Measurements from ENCODE around the gene BAZ2A.

BAZ2A gene

DNA sequence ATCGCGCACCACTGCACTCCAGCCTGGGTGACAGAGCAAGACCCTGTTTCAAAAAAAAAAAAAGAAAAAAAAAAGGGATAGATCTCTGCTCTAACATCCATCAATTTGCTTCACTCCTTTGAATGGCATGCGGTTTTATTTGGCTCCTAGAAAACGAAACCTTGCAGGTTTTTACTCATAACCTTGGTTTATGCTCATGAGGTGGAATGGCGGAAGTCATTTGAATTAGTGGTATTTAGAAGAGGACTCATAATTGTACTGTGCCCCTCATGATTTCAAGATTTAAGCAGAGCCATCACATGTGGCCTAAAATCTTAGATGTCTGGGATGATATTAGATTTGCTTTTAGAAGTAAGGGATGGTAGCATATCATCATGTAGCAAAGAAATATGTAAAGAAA lies 79.1 kb downstream of the BAZ2A start:
- no peaks in the 10 kb centered on the region for H3K27me3 ChIP-seq (ENCODE audit: insufficient read depth, insufficient read length)
- H3K9ac ChIP-seq (ENCODE audit: insufficient read length, low read depth): no peak overlapping the region
- H3K4me3 ChIP-seq (ENCODE audit: insufficient read length, low read depth): no peak overlapping the region
- peaks cover 4% of the 10 kb centered on the region for H3K36me3 ChIP-seq (ENCODE audit: insufficient read depth, insufficient read length, low read length)
- TF ChIP-seq YY1 (IDR thresholded peaks at IDR 0.05; ENCODE audit: insufficient read depth, insufficient read length) (no peak), ZNF274 (IDR thresholded peaks at IDR 0.05; ENCODE audit: low read depth, low read length) (no peak), SUZ12 (IDR thresholded peaks at IDR 0.05; ENCODE audit: extremely low read depth, insufficient read depth, insufficient read length) (no peak)
- no peak for DNase-seq (ENCODE audit: low read depth, low spot score)
- H3K9me3 ChIP-seq (ENCODE audit: insufficient read depth, low read length): no peaks in the 10 kb centered on the region
- H3K4me1 ChIP-seq (ENCODE audit: insufficient read depth, insufficient read length): no peaks in the 10 kb centered on the region

DNA sequence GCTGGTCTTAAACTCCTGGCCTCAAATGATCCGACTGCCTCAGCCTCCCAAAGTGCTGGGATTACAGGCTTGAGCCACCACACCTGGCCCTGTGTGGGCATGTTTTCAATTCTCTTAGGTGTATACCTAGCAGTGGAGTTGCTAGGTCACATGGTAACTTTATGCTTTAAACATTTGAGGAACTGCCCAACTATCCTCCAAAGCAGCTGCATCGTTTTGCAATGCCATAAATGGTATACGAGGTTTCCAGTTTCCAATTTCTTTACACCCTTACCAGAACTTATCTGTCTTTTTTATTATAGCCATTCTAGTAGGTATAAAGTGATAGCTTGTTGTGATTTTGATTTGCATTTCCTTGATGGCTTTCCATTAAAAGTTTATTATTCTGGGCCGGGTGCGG lies 83.4 kb downstream of the BAZ2A start:
- TF ChIP-seq YY1 (IDR thresholded peaks at IDR 0.05; ENCODE audit: insufficient read depth, insufficient read length) (no peak), ZNF274 (IDR thresholded peaks at IDR 0.05; ENCODE audit: low read depth, low read length) (no peak), SUZ12 (IDR thresholded peaks at IDR 0.05; ENCODE audit: extremely low read depth, insufficient read depth, insufficient read length) (no peak)
- Histone ChIP-seq H3K9ac (ENCODE audit: insufficient read length, low read depth) (no peak overlapping the region), H3K4me3 (ENCODE audit: insufficient read length, low read depth) (no peak overlapping the region), H3K4me1 (ENCODE audit: insufficient read depth, insufficient read length) (no peaks in the 10 kb centered on the region), H3K36me3 (ENCODE audit: insufficient read depth, insufficient read length, low read length) (peaks cover 7% of the 10 kb centered on the region), H3K9me3 (ENCODE audit: insufficient read depth, low read length) (no peaks in the 10 kb centered on the region), H3K27me3 (ENCODE audit: insufficient read depth, insufficient read length) (no peaks in the 10 kb centered on the region)
- no peak for DNase-seq (ENCODE audit: low read depth, low spot score)
